ENCODE results near the gene ZBTB24.
A peak's percentile ranks its signal among the peaks of the same experiment; 100 is the strongest.

Gene ZBTB24

GRCh38 chr6:109449795-109450673, 33.0 kb downstream of the ZBTB24 start:
- DNase-seq (ENCODE audit: low read depth), result no peak

- DNase-seq (ENCODE audit: low read depth), result no peak
Observed at GRCh38 chr6:109449064-109449794, 33.8 kb downstream of the ZBTB24 start.

GRCh38 chr6:109448615-109449014, 34.4 kb downstream of the ZBTB24 start:
- DNase-seq (ENCODE audit: low read depth), result no peak

- DNase-seq (ENCODE audit: low read depth), result no peak
Observed at GRCh38 chr6:109447878-109448555, 35.0 kb downstream of the ZBTB24 start.

- DNase-seq (ENCODE audit: low read depth), result no peak
Observed at GRCh38 chr6:109447087-109447486, 35.9 kb downstream of the ZBTB24 start.

- DNase-seq (ENCODE audit: low read depth), result no peak
Observed at GRCh38 chr6:109446541-109446940, 36.5 kb downstream of the ZBTB24 start.

GRCh38 chr6:109446072-109446471, 36.9 kb downstream of the ZBTB24 start:
- DNase-seq (ENCODE audit: low read depth), result no peak

- DNase-seq (ENCODE audit: low read depth), result no peak
Observed at GRCh38 chr6:109445382-109445781, 37.6 kb downstream of the ZBTB24 start.

- no peak for DNase-seq (ENCODE audit: low read depth)
Observed at GRCh38 chr6:109443425-109443950, 39.5 kb downstream of the ZBTB24 start.

GRCh38 chr6:109442393-109442924, 40.6 kb downstream of the ZBTB24 start:
- no peak for DNase-seq (ENCODE audit: low read depth)

- no peak for DNase-seq (ENCODE audit: low read depth)
Observed at GRCh38 chr6:109441069-109441816, 41.8 kb downstream of the ZBTB24 start.

- peak; percentile 57 for DNase-seq (ENCODE audit: low read depth)
Observed at GRCh38 chr6:109440331-109441068, 42.5 kb downstream of the ZBTB24 start, which contains the start of the genes PPIL6 and SMPD2. TSS of gene PPIL6 (minus strand) at chr6:109440628. CDS start at chr6:109440590, 38 bp downstream. TSS of gene SMPD2 (plus strand) at chr6:109440724. CDS start at chr6:109441122, 398 bp downstream.

- DNase-seq (ENCODE audit: low read depth), result no peak
Observed at GRCh38 chr6:109436041-109436440, 47.0 kb downstream of the ZBTB24 start.

- no peak for DNase-seq (ENCODE audit: low read depth)
Observed at GRCh38 chr6:109434456-109434855, 48.6 kb downstream of the ZBTB24 start.

GRCh38 chr6:109429496-109429895, 53.5 kb downstream of the ZBTB24 start:
- no peak for DNase-seq (ENCODE audit: low read depth)

GRCh38 chr6:109428889-109429477, 54.0 kb downstream of the ZBTB24 start:
- no peak for DNase-seq (ENCODE audit: low read depth)

- no peak for DNase-seq (ENCODE audit: low read depth)
Observed at GRCh38 chr6:109424946-109425345, 58.1 kb downstream of the ZBTB24 start.

GRCh38 chr6:109421184-109421583, 61.8 kb downstream of the ZBTB24 start:
- DNase-seq (ENCODE audit: low read depth), result no peak

- no peak for DNase-seq (ENCODE audit: low read depth)
Observed at GRCh38 chr6:109420751-109421150, 62.3 kb downstream of the ZBTB24 start.

- no peak for DNase-seq (ENCODE audit: low read depth)
Observed at GRCh38 chr6:109417646-109418045, 65.4 kb downstream of the ZBTB24 start.
